Posterior vena cava (tissue), 2 donors: ENCODE results near the gene EEF1AKMT4. TPM values are rescaled to one million over a fixed set of nuclear protein-coding genes. Genes with fewer than 3 reads are reported as not detected.
A peak's percentile ranks its signal among the peaks of the same experiment; 100 is the strongest.

Experiments used
- DNase-seq: peaks from one replicate; pipeline ENCODE4 v3.0.0-alpha.2; 2020; ENCODE audit warnings: low spot score
- intact Hi-C, 2 donors: fragments of 100-400 bp; cut with DNase I; formaldehyde crosslinking; loops; one replicate each; pipeline versions ENCODE4 v1.14.1 to v1.14.2; 2022 to 2023
- total RNA-seq, 2 donors: library from RNA; stranded (reverse); fragmentation: NEBNext Ultra II Directional; extraction: Animal tissue kit (Norgen Biotek cat#: 25700); gene quantifications; one replicate each; pipeline ENCODE4 v1.2.1, GENCODE V29; 2021
- donor health status: DM: yes; HTN: yes; CAD: no.
- donor health status: DM: yes; HTN: yes; CAD: no.

EEF1AKMT4 gene
- total RNA-seq, 2 donors from 2014 or later: 1.3 to 2.5 TPM

GRCh38 chr3:184234224-184234623, 15.2 kb upstream of the EEF1AKMT4 start:
- intact Hi-C loops: no loop called here
- DNase-seq: no peak

- intact Hi-C loops: no loop called here
- no peak for DNase-seq
These were observed 14.6 kb upstream of the EEF1AKMT4 start for GRCh38 chr3:184234671-184235380.

GRCh38 chr3:184235381-184236032, 14.0 kb upstream of the EEF1AKMT4 start:
- intact Hi-C loops: no loop called here
- DNase-seq: no peak

GRCh38 chr3:184236033-184236410, 13.4 kb upstream of the EEF1AKMT4 start:
- intact Hi-C loops: no loop called here
- DNase-seq: no peak

- no peak for DNase-seq
- intact Hi-C loops: no loop called here
These were observed 12.8 kb upstream of the EEF1AKMT4 start for GRCh38 chr3:184236636-184237035.

GRCh38 chr3:184237211-184237610, 12.3 kb upstream of the EEF1AKMT4 start:
- intact Hi-C loops: no loop called here
- DNase-seq: no peak

- no peak for DNase-seq
- intact Hi-C loops: no loop called here
These were observed 11.7 kb upstream of the EEF1AKMT4 start for GRCh38 chr3:184237807-184238206.

GRCh38 chr3:184238246-184238818, 11.1 kb upstream of the EEF1AKMT4 start:
- DNase-seq: no peak
- intact Hi-C loops: no loop called here

- no peak for DNase-seq
- intact Hi-C loops: no loop called here
These were observed 10.3 kb upstream of the EEF1AKMT4 start for GRCh38 chr3:184239221-184239620.

GRCh38 chr3:184239708-184240107, 9.8 kb upstream of the EEF1AKMT4 start:
- no peak for DNase-seq
- intact Hi-C loops: loop anchor here (10.0 kb wide), 2 partner anchors 95 to 105 kb away; partner anchors contain the start of gene EIF2B5 (in 1 of the 2)

GRCh38 chr3:184240384-184241140, 8.9 kb upstream of the EEF1AKMT4 start:
- no peak for DNase-seq
- intact Hi-C loops: loop anchor here (10.0 kb wide), 2 partner anchors 96 to 106 kb away; partner anchors contain the start of gene EIF2B5 (in 1 of the 2)

GRCh38 chr3:184241141-184241446, 8.4 kb upstream of the EEF1AKMT4 start:
- no peak for DNase-seq
- intact Hi-C loops: loop anchor here (10.0 kb wide), 2 partner anchors 96 to 106 kb away; partner anchors contain the start of gene EIF2B5 (in 1 of the 2)

GRCh38 chr3:184241447-184242296, 7.8 kb upstream of the EEF1AKMT4 start:
- peak; percentile 82 for DNase-seq
- intact Hi-C loops: loop anchor here (10.0 kb wide), 2 partner anchors 97 to 107 kb away; partner anchors contain the start of gene EIF2B5 (in 1 of the 2)

- intact Hi-C loops: loop anchor here (10.0 kb wide), 2 partner anchors 97 to 107 kb away; partner anchors contain the start of gene EIF2B5 (in 1 of the 2)
- DNase-seq: peak; percentile 57
These were observed 7.2 kb upstream of the EEF1AKMT4 start for GRCh38 chr3:184242297-184242685.

GRCh38 chr3:184248454-184249411, 739 bp upstream of the EEF1AKMT4 start, which contains the start of gene ALG3:
TSS of gene ALG3 (minus strand) at chr3:184248962. CDS start at chr3:184248940, 22 bp downstream.
- peak; percentile 95 for DNase-seq
- intact Hi-C loops: loop anchor here (10.0 kb wide), 2 partner anchors 104 to 114 kb away; partner anchors contain the start of gene EIF2B5 (in 1 of the 2)

- DNase-seq: peak; percentile 94
- intact Hi-C loops: no loop called here
These were observed 826 bp downstream of the EEF1AKMT4 start for GRCh38 chr3:184250167-184250828.
